HAP-1 (cell line): ENCODE measurements around the gene PRAME.
"Not testable (repeated sequence)": the region's sequence is repeated elsewhere in the genome, so short reads cannot be mapped to it uniquely, and the experiment has no call there.

Experiments used
- DNase-seq, 2 experiments: peaks; one replicate each; pipeline ENCODE4 v3.0.0-alpha.2; 2016 to 2020; ENCODE audit warnings: low spot score in 2 of 2
- H3K27me3 ChIP-seq: fragments of 250-450 bp; sonication (Bioruptor Pico); 2 replicates; pipeline ENCODE4 v1.5.1; 2020; ENCODE audit warnings: low read depth, mild to moderate bottlenecking, moderate library complexity
- H3K36me3 ChIP-seq: fragments of 250-450 bp; sonication (Bioruptor Pico); replicated peaks from 2 replicates; pipeline ENCODE4 v1.5.1; 2020; ENCODE audit warnings: mild to moderate bottlenecking
- H3K4me1 ChIP-seq: fragments of 250-450 bp; sonication (Bioruptor Pico); 2 replicates; pipeline ENCODE4 v1.5.1; 2020; ENCODE audit warnings: mild to moderate bottlenecking
- H3K4me3 ChIP-seq: fragments of 250-450 bp; sonication (Bioruptor Pico); 2 replicates; pipeline ENCODE4 v1.5.1; 2020; ENCODE audit warnings: mild to moderate bottlenecking, moderate library complexity
- H3K9me3 ChIP-seq: fragments of 250-450 bp; sonication (Bioruptor Pico); 2 replicates; pipeline ENCODE4 v1.5.1; 2020; ENCODE audit warnings: mild to moderate bottlenecking, moderate library complexity
- in situ Hi-C: fragments of 300-500 bp; cut with MboI; formaldehyde crosslinking; loops from 3 replicates; pipeline ENCODE4 v1.14.3; 2020; ENCODE audit warnings: low sequenced_read_pairs, inconsistent platforms, mixed read lengths

Gene PRAME

DNA sequence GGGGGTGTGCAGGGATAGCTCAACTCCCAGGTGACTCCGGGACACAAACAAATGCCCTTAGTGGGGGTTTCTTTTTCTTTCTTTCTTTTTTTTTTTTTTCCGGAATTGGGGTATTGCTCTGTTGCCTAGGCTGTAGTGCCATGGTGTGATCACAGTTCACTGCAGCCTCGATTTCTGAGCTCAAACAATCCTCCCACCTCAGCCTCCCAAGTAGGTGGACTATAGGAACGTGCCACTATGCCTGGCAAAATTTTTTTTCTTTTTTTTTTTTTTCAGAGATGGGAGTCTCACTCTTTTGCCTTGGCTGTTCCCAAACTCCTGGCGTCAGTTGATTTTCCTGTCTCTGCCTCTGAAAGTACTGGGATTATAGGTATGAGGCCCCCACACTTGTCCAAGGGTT lies 25.2 kb downstream of the PRAME start:
- Histone ChIP-seq H3K36me3 (no peaks in the 10 kb centered on the region), H3K9me3 (no peaks in the 10 kb centered on the region), H3K27me3 (no peaks in the 10 kb centered on the region), H3K4me1 (no peaks in the 10 kb centered on the region), H3K4me3 (no peak overlapping the region)
- DNase-seq, result no peak
- in situ Hi-C loops, result no loop called here

GRCh38 chr22:22533417-22533816 lies 25.6 kb downstream of the PRAME start:
- no peak for DNase-seq
- Histone ChIP-seq H3K4me3 (no peak overlapping the region), H3K9me3 (no peaks in the 10 kb centered on the region), H3K4me1 (no peaks in the 10 kb centered on the region), H3K27me3 (no peaks in the 10 kb centered on the region), H3K36me3 (no peaks in the 10 kb centered on the region)
- in situ Hi-C loops, result no loop called here

- H3K4me1 ChIP-seq, DNase-seq, H3K9me3 ChIP-seq, H3K27me3 ChIP-seq, H3K4me3 ChIP-seq, H3K36me3 ChIP-seq, in situ Hi-C loops: not testable (repeated sequence)
These were observed 26.5 kb downstream of the PRAME start for GRCh38 chr22:22532547-22533071.

GRCh38 chr22:22531770-22532546 lies 27.1 kb downstream of the PRAME start:
- H3K36me3 ChIP-seq, result no peaks in the 10 kb centered on the region
- DNase-seq, result no peak
- H3K9me3 ChIP-seq, result no peaks in the 10 kb centered on the region
- no peaks in the 10 kb centered on the region for H3K4me1 ChIP-seq
- in situ Hi-C loops, result no loop called here
- H3K27me3 ChIP-seq, result no peaks in the 10 kb centered on the region
- no peak overlapping the region for H3K4me3 ChIP-seq

DNA sequence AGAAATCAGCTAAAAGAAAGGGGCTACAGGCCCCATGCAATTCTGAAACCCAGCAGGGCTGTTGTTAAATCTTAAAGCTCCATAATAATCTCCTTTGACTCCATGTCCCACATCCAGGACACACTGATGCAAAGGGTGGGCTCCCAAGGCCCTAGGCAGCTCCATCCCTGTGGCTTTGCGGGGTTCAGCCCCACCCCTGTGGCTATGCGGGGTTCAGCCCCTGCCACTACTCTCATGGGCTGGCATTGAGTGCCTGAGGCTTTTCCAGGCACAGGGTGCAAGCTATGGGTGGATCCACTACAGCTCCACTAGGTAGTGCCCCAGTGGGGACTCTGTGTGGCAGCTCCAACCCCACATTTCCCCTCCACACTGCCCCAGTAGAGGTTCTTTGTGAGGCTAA lies 30.3 kb downstream of the PRAME start:
- no peaks in the 10 kb centered on the region for H3K9me3 ChIP-seq
- no peak overlapping the region for H3K4me3 ChIP-seq
- no peaks in the 10 kb centered on the region; the same call in 1 of the 2 replicates for H3K27me3 ChIP-seq
- no peaks in the 10 kb centered on the region for H3K36me3 ChIP-seq
- no peaks in the 10 kb centered on the region for H3K4me1 ChIP-seq
- in situ Hi-C loops, result no loop called here
- no peak for DNase-seq

DNA sequence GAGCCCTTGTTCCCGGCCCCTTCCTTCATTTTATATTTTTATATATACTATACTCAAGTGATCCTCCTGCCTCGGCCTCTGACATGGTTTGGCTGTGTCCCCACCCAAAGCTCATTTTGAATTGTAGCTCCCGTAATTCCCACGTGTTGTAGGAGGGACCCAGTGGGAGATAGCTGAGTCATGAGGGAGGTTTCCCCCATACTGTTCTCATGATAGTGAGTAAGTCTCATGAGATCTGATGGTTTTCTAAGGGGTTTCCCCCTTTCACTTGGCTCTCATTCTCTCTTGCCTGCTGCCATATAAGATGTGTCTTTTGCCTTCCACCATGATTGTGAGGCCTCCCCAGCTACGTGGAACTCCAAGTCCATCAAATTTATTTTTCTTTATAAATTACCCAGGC lies 31.8 kb downstream of the PRAME start:
- H3K4me1 ChIP-seq, result no peaks in the 10 kb centered on the region
- no peak overlapping the region for H3K4me3 ChIP-seq
- no peaks in the 10 kb centered on the region for H3K36me3 ChIP-seq
- no peak for DNase-seq
- in situ Hi-C loops, result no loop called here
- no peaks in the 10 kb centered on the region; the same call in 1 of the 2 replicates for H3K27me3 ChIP-seq
- H3K9me3 ChIP-seq, result no peaks in the 10 kb centered on the region

DNA sequence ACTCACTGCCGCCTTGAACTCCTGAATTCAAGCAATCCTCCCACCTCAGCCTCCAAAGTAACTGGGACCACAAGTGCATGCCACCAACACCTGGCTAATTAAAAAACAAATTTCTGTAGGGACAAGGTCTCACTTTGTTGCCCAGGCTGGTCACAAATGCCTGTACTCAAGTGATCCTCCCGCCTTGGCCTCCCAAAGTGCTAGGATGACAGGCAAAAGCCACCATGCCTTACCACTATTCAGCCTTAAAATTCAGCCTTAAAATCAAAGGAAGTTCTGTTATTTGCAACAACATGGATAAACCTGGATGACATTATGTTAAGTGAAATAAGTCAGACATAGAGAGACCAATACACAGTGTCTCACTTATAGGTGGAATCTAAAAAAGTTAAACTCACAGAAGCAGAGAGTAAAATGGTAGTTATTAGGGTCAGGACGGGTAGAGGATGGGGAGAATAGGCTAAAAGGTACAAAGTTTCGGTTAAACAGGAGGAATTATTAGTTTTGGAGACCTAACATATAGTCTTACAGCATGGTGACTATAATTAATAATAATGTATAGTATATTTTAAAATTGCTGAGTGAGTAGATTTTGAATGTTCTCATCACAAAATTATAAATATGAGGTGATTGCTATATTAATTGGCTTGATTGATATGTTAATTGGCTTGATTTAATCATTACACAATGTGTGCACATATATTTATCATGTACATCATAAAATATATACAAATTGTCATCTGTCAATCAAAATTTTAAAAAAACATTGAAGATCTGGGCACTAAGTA lies 32.7 kb downstream of the PRAME start:
- Histone ChIP-seq H3K9me3 (no peaks in the 10 kb centered on the region), H3K27me3 (no peaks in the 10 kb centered on the region; the same call in 1 of the 2 replicates), H3K4me1 (no peaks in the 10 kb centered on the region), H3K36me3 (no peaks in the 10 kb centered on the region), H3K4me3 (no peak overlapping the region)
- in situ Hi-C loops, result no loop called here
- no peak for DNase-seq

DNA sequence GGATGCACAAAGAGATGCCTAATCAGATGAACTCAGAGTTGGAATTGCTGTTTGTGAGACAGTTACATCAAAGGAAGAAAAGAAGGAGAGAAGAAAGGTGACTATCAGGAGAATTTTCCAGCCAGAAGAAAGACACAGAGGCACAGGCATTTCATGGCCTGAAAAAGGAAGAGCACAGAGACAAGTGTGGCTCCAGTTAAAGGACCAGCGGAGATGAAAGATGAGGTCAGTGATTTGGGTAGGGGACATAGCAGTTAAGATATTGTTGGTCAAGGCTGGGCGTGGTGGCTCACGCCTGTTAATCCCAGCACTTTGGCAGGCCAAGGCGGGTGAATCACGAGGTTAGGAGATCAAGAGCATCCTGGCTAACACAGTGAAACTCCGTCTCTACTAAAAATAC lies 35.6 kb downstream of the PRAME start:
- DNase-seq, result no peak
- in situ Hi-C loops, result no loop called here
- no peaks in the 10 kb centered on the region for H3K36me3 ChIP-seq
- H3K9me3 ChIP-seq, result no peaks in the 10 kb centered on the region
- H3K4me3 ChIP-seq, result no peak overlapping the region
- H3K27me3 ChIP-seq, result no peaks in the 10 kb centered on the region; the same call in 1 of the 2 replicates
- no peaks in the 10 kb centered on the region; the same call in 1 of the 2 replicates for H3K4me1 ChIP-seq

- H3K4me3 ChIP-seq, result no peak overlapping the region
- no peaks in the 10 kb centered on the region for H3K36me3 ChIP-seq
- H3K9me3 ChIP-seq, result no peaks in the 10 kb centered on the region
- DNase-seq, result no peak
- H3K4me1 ChIP-seq, result no peaks in the 10 kb centered on the region; the same call in 1 of the 2 replicates
- in situ Hi-C loops, result no loop called here
- H3K27me3 ChIP-seq, result no peaks in the 10 kb centered on the region; the same call in 1 of the 2 replicates
These were observed 37.4 kb downstream of the PRAME start for GRCh38 chr22:22521631-22522030.

GRCh38 chr22:22520667-22521602 lies 38.1 kb downstream of the PRAME start:
- H3K36me3 ChIP-seq, result no peaks in the 10 kb centered on the region
- no peaks in the 10 kb centered on the region for H3K9me3 ChIP-seq
- no peaks in the 10 kb centered on the region; the same call in 1 of the 2 replicates for H3K27me3 ChIP-seq
- no peak for DNase-seq
- no peak overlapping the region for H3K4me3 ChIP-seq
- in situ Hi-C loops, result no loop called here
- H3K4me1 ChIP-seq, result no peaks in the 10 kb centered on the region; the same call in 1 of the 2 replicates

GRCh38 chr22:22520020-22520656 lies 38.9 kb downstream of the PRAME start, which contains the start of gene ZNF280A:
TSS of gene ZNF280A (minus strand) at chr22:22520270. CDS start at chr22:22515630, 4,640 bp downstream.
- in situ Hi-C loops, result no loop called here
- no peak within 1 kb of the TSS for H3K4me3 ChIP-seq
- no peak for DNase-seq
- no peaks in the 10 kb centered on the region for H3K9me3 ChIP-seq
- no peaks in the 10 kb centered on the region; the same call in 1 of the 2 replicates for H3K4me1 ChIP-seq
- no peaks in the 10 kb centered on the region; the same call in 1 of the 2 replicates for H3K27me3 ChIP-seq
- no peaks in the 10 kb centered on the region for H3K36me3 ChIP-seq

DNA sequence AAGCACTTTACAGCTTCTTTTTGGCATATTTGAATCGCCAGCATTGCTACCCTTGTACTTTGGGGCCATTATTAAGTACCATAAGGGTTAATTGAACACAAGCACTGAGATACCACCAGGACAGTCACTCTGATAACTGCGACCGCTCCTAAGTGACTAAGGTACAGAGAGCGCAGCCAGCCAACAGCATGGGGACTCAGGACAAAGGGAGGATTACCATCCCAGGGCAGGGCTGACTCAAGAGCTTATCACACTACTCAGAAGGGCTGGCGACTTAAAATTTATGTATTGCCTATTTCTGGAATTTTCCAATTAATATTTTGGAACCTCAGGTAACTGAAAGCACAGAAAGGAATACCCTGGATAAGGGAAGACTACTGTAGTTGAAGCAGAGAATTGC lies 39.5 kb downstream of the PRAME start:
- no peaks in the 10 kb centered on the region; the same call in 1 of the 2 replicates for H3K4me1 ChIP-seq
- in situ Hi-C loops, result no loop called here
- H3K27me3 ChIP-seq, result no peaks in the 10 kb centered on the region; the same call in 1 of the 2 replicates
- H3K9me3 ChIP-seq, result no peaks in the 10 kb centered on the region
- peak in 1 of 2 experiments; percentile 17 for DNase-seq
- no peak overlapping the region for H3K4me3 ChIP-seq
- no peaks in the 10 kb centered on the region for H3K36me3 ChIP-seq
